K562 (cell line): Measurements from ENCODE around the gene HACE1.

Source experiments
- CBX2 ChIP-seq: fragments of 200-600 bp; sonication (generic); IDR thresholded peaks from one replicate; pipeline ENCODE4 v1.6.1; 2012; ENCODE audit warnings: mild to moderate bottlenecking, low read length, inconsistent platforms; ENCODE audit not compliant: insufficient read depth, poor library complexity, severe bottlenecking
- KDM1A ChIP-seq, 2 experiments: fragments of 450-650 bp; IDR thresholded peaks; 2 replicates each; pipeline ENCODE4 v1.6.1; 2016; ENCODE audit warnings: mild to moderate bottlenecking in 2 of 2
- MAX ChIP-seq: sonication (generic); formaldehyde crosslinking; IDR thresholded peaks from 2 replicates; pipeline ENCODE4 v1.9.0; 2022; ENCODE audit warnings: mild to moderate bottlenecking, missing genetic modification reagents
- NFIC ChIP-seq: fragments of 450-650 bp; IDR thresholded peaks from 2 replicates; pipeline ENCODE4 v1.6.1; 2017; ENCODE audit warnings: mild to moderate bottlenecking, inconsistent platforms
- RAD21 ChIP-seq, 2 experiments: fragments of 250-450 bp in 1 of 2; fragments of 450-650 bp in 1 of 2; sonication (Bioruptor Pico) in 1 of 2; formaldehyde crosslinking in 1 of 2; IDR thresholded peaks in 1 of 2; conservative IDR thresholded peaks in 1 of 2; 2 replicates each; pipeline versions ENCODE4 v1.4.0 to v1.8.0; 2020 to 2022; ENCODE audit warnings: mild to moderate bottlenecking in 2 of 2, moderate library complexity in 1 of 2
- RBM39 ChIP-seq: fragments of 200-400 bp; formaldehyde crosslinking; optimal IDR thresholded peaks from 2 replicates; pipeline ENCODE3; 2018; ENCODE audit warnings: low read depth, low read length
- TEAD4 ChIP-seq, 2 experiments: sonication (generic) in 1 of 2; formaldehyde crosslinking in 1 of 2; IDR thresholded peaks; 2 replicates each; pipeline versions ENCODE4 v1.6.1 to v1.8.0; 2012 to 2022; ENCODE audit warnings: borderline replicate concordance in 1 of 2, inconsistent platforms in 1 of 2, low read length in 1 of 2, mild to moderate bottlenecking in 1 of 2, missing genetic modification reagents in 1 of 2
- ZBTB17 ChIP-seq: fragments of 450-650 bp; formaldehyde crosslinking; IDR thresholded peaks from 2 replicates; pipeline ENCODE4 v1.4.0; 2020; ENCODE audit warnings: mild to moderate bottlenecking
- ZSCAN29 ChIP-seq: fragments of 450-650 bp; IDR thresholded peaks from 2 replicates; pipeline ENCODE4 v1.6.1; 2017
- TF ChIP-seq, protein P1 (sequence below): sonication (generic); formaldehyde crosslinking; IDR thresholded peaks from 2 replicates; pipeline ENCODE4 v1.8.1; 2023; ENCODE audit warnings: mild to moderate bottlenecking, missing genetic modification reagents
- TF ChIP-seq, protein P2 (sequence below), 2 experiments: fragments of 450-650 bp; formaldehyde crosslinking in 1 of 2; IDR thresholded peaks; 2 replicates each; pipeline versions ENCODE4 v1.4.0 to v1.6.1; 2014 to 2020; ENCODE audit warnings: mild to moderate bottlenecking in 2 of 2, borderline replicate concordance in 1 of 2, low read depth in 1 of 2
- TF ChIP-seq, protein P3 (sequence below): fragments of 250-450 bp; sonication (Bioruptor Pico); IDR thresholded peaks from 2 replicates; pipeline ENCODE4 v1.8.0; 2021; ENCODE audit warnings: mild to moderate bottlenecking, moderate library complexity

DNA sequence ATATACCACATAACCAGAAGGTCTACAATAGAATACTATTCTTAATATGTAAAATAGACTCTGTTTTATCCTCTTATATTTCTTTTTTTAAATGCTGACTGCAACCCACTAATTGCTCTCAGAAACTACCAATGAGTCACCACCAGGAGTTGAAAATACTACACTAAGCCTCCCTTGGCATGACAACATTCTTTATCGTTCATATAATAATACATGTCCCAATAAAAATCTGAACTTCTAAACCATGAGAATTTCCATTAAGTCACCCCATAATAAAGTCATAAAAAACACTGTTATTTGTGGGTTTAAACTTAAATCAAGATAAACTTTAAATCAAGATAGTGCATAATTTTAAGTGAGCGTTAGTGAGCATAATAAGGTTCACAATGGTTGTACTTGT is 4.2 kb downstream of the HACE1 start:
- TF ChIP-seq MAX: no peak
- no peak for TF ChIP-seq KDM1A (IDR thresholded peaks at IDR 0.05)
- TF ChIP-seq, protein P1, sequence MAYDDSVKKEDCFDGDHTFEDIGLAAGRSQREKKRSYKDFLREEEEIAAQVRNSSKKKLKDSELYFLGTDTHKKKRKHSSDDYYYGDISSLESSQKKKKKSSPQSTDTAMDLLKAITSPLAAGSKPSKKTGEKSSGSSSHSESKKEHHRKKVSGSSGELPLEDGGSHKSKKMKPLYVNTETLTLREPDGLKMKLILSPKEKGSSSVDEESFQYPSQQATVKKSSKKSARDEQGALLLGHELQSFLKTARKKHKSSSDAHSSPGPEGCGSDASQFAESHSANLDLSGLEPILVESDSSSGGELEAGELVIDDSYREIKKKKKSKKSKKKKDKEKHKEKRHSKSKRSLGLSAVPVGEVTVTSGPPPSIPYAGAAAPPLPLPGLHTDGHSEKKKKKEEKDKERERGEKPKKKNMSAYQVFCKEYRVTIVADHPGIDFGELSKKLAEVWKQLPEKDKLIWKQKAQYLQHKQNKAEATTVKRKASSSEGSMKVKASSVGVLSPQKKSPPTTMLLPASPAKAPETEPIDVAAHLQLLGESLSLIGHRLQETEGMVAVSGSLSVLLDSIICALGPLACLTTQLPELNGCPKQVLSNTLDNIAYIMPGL (CRISPR knock-in tag): no peak
- no peak for TF ChIP-seq NFIC
- TF ChIP-seq, protein P2, sequence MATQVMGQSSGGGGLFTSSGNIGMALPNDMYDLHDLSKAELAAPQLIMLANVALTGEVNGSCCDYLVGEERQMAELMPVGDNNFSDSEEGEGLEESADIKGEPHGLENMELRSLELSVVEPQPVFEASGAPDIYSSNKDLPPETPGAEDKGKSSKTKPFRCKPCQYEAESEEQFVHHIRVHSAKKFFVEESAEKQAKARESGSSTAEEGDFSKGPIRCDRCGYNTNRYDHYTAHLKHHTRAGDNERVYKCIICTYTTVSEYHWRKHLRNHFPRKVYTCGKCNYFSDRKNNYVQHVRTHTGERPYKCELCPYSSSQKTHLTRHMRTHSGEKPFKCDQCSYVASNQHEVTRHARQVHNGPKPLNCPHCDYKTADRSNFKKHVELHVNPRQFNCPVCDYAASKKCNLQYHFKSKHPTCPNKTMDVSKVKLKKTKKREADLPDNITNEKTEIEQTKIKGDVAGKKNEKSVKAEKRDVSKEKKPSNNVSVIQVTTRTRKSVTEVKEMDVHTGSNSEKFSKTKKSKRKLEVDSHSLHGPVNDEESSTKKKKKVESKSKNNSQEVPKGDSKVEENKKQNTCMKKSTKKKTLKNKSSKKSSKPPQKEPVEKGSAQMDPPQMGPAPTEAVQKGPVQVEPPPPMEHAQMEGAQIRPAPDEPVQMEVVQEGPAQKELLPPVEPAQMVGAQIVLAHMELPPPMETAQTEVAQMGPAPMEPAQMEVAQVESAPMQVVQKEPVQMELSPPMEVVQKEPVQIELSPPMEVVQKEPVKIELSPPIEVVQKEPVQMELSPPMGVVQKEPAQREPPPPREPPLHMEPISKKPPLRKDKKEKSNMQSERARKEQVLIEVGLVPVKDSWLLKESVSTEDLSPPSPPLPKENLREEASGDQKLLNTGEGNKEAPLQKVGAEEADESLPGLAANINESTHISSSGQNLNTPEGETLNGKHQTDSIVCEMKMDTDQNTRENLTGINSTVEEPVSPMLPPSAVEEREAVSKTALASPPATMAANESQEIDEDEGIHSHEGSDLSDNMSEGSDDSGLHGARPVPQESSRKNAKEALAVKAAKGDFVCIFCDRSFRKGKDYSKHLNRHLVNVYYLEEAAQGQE (IDR thresholded peaks at IDR 0.05; ENCODE audit: borderline replicate concordance): no peak
- TF ChIP-seq, protein P2 (CRISPR knock-in tag; IDR thresholded peaks at IDR 0.05; ENCODE audit: low read depth): no peak
- TF ChIP-seq ZBTB17 (CRISPR knock-in tag): no peak
- TF ChIP-seq RBM39: no peak
- no peak for TF ChIP-seq CBX2
- TF ChIP-seq RAD21 (CRISPR knock-in tag; conservative IDR thresholded peaks at IDR 0.05 in 1 of 2, IDR thresholded peaks at IDR 0.05 in 1 of 2): no peak
- TF ChIP-seq ZSCAN29: no peak
- no peak for TF ChIP-seq TEAD4 (IDR thresholded peaks at IDR 0.05; ENCODE audit: low read length)
- no peak for TF ChIP-seq TEAD4 (CRISPR knock-in tag; IDR thresholded peaks at IDR 0.05; ENCODE audit: borderline replicate concordance)
- TF ChIP-seq, protein P3, sequence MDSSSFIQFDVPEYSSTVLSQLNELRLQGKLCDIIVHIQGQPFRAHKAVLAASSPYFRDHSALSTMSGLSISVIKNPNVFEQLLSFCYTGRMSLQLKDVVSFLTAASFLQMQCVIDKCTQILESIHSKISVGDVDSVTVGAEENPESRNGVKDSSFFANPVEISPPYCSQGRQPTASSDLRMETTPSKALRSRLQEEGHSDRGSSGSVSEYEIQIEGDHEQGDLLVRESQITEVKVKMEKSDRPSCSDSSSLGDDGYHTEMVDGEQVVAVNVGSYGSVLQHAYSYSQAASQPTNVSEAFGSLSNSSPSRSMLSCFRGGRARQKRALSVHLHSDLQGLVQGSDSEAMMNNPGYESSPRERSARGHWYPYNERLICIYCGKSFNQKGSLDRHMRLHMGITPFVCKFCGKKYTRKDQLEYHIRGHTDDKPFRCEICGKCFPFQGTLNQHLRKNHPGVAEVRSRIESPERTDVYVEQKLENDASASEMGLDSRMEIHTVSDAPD (CRISPR knock-in tag): no peak
